ENCODE measurements around the gene CUL4A.
"Not testable (repeated sequence)": the region's sequence is repeated elsewhere in the genome, so short reads cannot be mapped to it uniquely, and the experiment has no call there.

Gene CUL4A

GRCh38 chr13:113260996-113261395 is 51.6 kb downstream of the CUL4A start:
- no peaks in the 10 kb centered on the region for H3K9me3 ChIP-seq (ENCODE audit: insufficient read depth, low read length)
- H3K4me3 ChIP-seq (ENCODE audit: insufficient read length, low read depth): no peak overlapping the region
- no peaks in the 10 kb centered on the region for H3K4me1 ChIP-seq (ENCODE audit: insufficient read depth, insufficient read length)
- H3K36me3 ChIP-seq (ENCODE audit: insufficient read depth, insufficient read length, low read length): peaks cover 68% of the 10 kb centered on the region
- H3K27me3 ChIP-seq (ENCODE audit: insufficient read depth, insufficient read length): no peaks in the 10 kb centered on the region
- TF ChIP-seq SUZ12 (IDR thresholded peaks at IDR 0.05; ENCODE audit: extremely low read depth, insufficient read depth, insufficient read length): no peak
- no peak for TF ChIP-seq ZNF274 (IDR thresholded peaks at IDR 0.05; ENCODE audit: low read depth, low read length)
- no peak for TF ChIP-seq YY1 (IDR thresholded peaks at IDR 0.05; ENCODE audit: insufficient read depth, insufficient read length)
- H3K9ac ChIP-seq (ENCODE audit: insufficient read length, low read depth): no peak overlapping the region
- DNase-seq (ENCODE audit: low read depth, low spot score): no peak

- not testable (repeated sequence) for H3K9me3 ChIP-seq (ENCODE audit: insufficient read depth, low read length); H3K9ac ChIP-seq (ENCODE audit: insufficient read length, low read depth); H3K27me3 ChIP-seq (ENCODE audit: insufficient read depth, insufficient read length); DNase-seq (ENCODE audit: low read depth, low spot score); H3K4me3 ChIP-seq (ENCODE audit: insufficient read length, low read depth); H3K4me1 ChIP-seq (ENCODE audit: insufficient read depth, insufficient read length)
- peaks cover 53% of the 10 kb centered on the region for H3K36me3 ChIP-seq (ENCODE audit: insufficient read depth, insufficient read length, low read length)
Measured at GRCh38 chr13:113263016-113263415, 53.6 kb downstream of the CUL4A start.

- H3K9ac ChIP-seq (ENCODE audit: insufficient read length, low read depth): no peak overlapping the region
- TF ChIP-seq ZNF274 (IDR thresholded peaks at IDR 0.05; ENCODE audit: low read depth, low read length) (no peak), YY1 (IDR thresholded peaks at IDR 0.05; ENCODE audit: insufficient read depth, insufficient read length) (no peak), SUZ12 (IDR thresholded peaks at IDR 0.05; ENCODE audit: extremely low read depth, insufficient read depth, insufficient read length) (no peak)
- DNase-seq (ENCODE audit: low read depth, low spot score): no peak
- no peaks in the 10 kb centered on the region for H3K9me3 ChIP-seq (ENCODE audit: insufficient read depth, low read length)
- peaks cover 21% of the 10 kb centered on the region for H3K36me3 ChIP-seq (ENCODE audit: insufficient read depth, insufficient read length, low read length)
- no peaks in the 10 kb centered on the region for H3K4me1 ChIP-seq (ENCODE audit: insufficient read depth, insufficient read length)
- no peaks in the 10 kb centered on the region for H3K27me3 ChIP-seq (ENCODE audit: insufficient read depth, insufficient read length)
- H3K4me3 ChIP-seq (ENCODE audit: insufficient read length, low read depth): no peak overlapping the region
Measured at GRCh38 chr13:113267642-113268405, 58.4 kb downstream of the CUL4A start.

- H3K9ac ChIP-seq (ENCODE audit: insufficient read length, low read depth): no peak overlapping the region
- no peak for DNase-seq (ENCODE audit: low read depth, low spot score)
- TF ChIP-seq YY1 (IDR thresholded peaks at IDR 0.05; ENCODE audit: insufficient read depth, insufficient read length) (no peak), SUZ12 (IDR thresholded peaks at IDR 0.05; ENCODE audit: extremely low read depth, insufficient read depth, insufficient read length) (no peak), ZNF274 (IDR thresholded peaks at IDR 0.05; ENCODE audit: low read depth, low read length) (no peak)
- peaks cover 13% of the 10 kb centered on the region for H3K36me3 ChIP-seq (ENCODE audit: insufficient read depth, insufficient read length, low read length)
- no peaks in the 10 kb centered on the region for H3K27me3 ChIP-seq (ENCODE audit: insufficient read depth, insufficient read length)
- no peaks in the 10 kb centered on the region for H3K4me1 ChIP-seq (ENCODE audit: insufficient read depth, insufficient read length)
- no peak overlapping the region for H3K4me3 ChIP-seq (ENCODE audit: insufficient read length, low read depth)
- H3K9me3 ChIP-seq (ENCODE audit: insufficient read depth, low read length): no peaks in the 10 kb centered on the region
Measured at GRCh38 chr13:113272031-113272430, 62.6 kb downstream of the CUL4A start.

- Histone ChIP-seq H3K4me1 (ENCODE audit: insufficient read depth, insufficient read length) (no peaks in the 10 kb centered on the region), H3K9me3 (ENCODE audit: insufficient read depth, low read length) (no peaks in the 10 kb centered on the region), H3K9ac (ENCODE audit: insufficient read length, low read depth) (no peak overlapping the region), H3K4me3 (ENCODE audit: insufficient read length, low read depth) (no peak overlapping the region), H3K36me3 (ENCODE audit: insufficient read depth, insufficient read length, low read length) (peaks cover 13% of the 10 kb centered on the region), H3K27me3 (ENCODE audit: insufficient read depth, insufficient read length) (no peaks in the 10 kb centered on the region)
- TF ChIP-seq ZNF274 (IDR thresholded peaks at IDR 0.05; ENCODE audit: low read depth, low read length) (no peak), YY1 (IDR thresholded peaks at IDR 0.05; ENCODE audit: insufficient read depth, insufficient read length) (no peak), SUZ12 (IDR thresholded peaks at IDR 0.05; ENCODE audit: extremely low read depth, insufficient read depth, insufficient read length) (no peak)
- no peak for DNase-seq (ENCODE audit: low read depth, low spot score)
Measured at GRCh38 chr13:113272701-113273181, 63.3 kb downstream of the CUL4A start.

GRCh38 chr13:113273321-113273720 is 63.9 kb downstream of the CUL4A start:
- Histone ChIP-seq H3K4me1 (ENCODE audit: insufficient read depth, insufficient read length) (no peaks in the 10 kb centered on the region), H3K4me3 (ENCODE audit: insufficient read length, low read depth) (no peak overlapping the region), H3K27me3 (ENCODE audit: insufficient read depth, insufficient read length) (no peaks in the 10 kb centered on the region), H3K9me3 (ENCODE audit: insufficient read depth, low read length) (no peaks in the 10 kb centered on the region), H3K36me3 (ENCODE audit: insufficient read depth, insufficient read length, low read length) (peaks cover 13% of the 10 kb centered on the region), H3K9ac (ENCODE audit: insufficient read length, low read depth) (no peak overlapping the region)
- DNase-seq (ENCODE audit: low read depth, low spot score): no peak
- TF ChIP-seq SUZ12 (IDR thresholded peaks at IDR 0.05; ENCODE audit: extremely low read depth, insufficient read depth, insufficient read length): no peak
- TF ChIP-seq YY1 (IDR thresholded peaks at IDR 0.05; ENCODE audit: insufficient read depth, insufficient read length): no peak
- TF ChIP-seq ZNF274 (IDR thresholded peaks at IDR 0.05; ENCODE audit: low read depth, low read length): no peak

GRCh38 chr13:113273851-113274590 is 64.6 kb downstream of the CUL4A start:
- H3K9ac ChIP-seq (ENCODE audit: insufficient read length, low read depth): no peak overlapping the region
- H3K9me3 ChIP-seq (ENCODE audit: insufficient read depth, low read length): no peaks in the 10 kb centered on the region
- no peak for TF ChIP-seq YY1 (IDR thresholded peaks at IDR 0.05; ENCODE audit: insufficient read depth, insufficient read length)
- no peak for TF ChIP-seq ZNF274 (IDR thresholded peaks at IDR 0.05; ENCODE audit: low read depth, low read length)
- no peak for TF ChIP-seq SUZ12 (IDR thresholded peaks at IDR 0.05; ENCODE audit: extremely low read depth, insufficient read depth, insufficient read length)
- no peak for DNase-seq (ENCODE audit: low read depth, low spot score)
- no peaks in the 10 kb centered on the region for H3K27me3 ChIP-seq (ENCODE audit: insufficient read depth, insufficient read length)
- peaks cover 11% of the 10 kb centered on the region for H3K36me3 ChIP-seq (ENCODE audit: insufficient read depth, insufficient read length, low read length)
- H3K4me1 ChIP-seq (ENCODE audit: insufficient read depth, insufficient read length): no peaks in the 10 kb centered on the region
- H3K4me3 ChIP-seq (ENCODE audit: insufficient read length, low read depth): no peak overlapping the region

All from NT2/D1 (cell line).